Naive B cell (primary cell): Measurements from ENCODE around the gene CDC45. TPM values are rescaled to one million over a fixed set of nuclear protein-coding genes. Genes with fewer than 3 reads are reported as not detected.
"Not testable (repeated sequence)": the region's sequence is repeated elsewhere in the genome, so short reads cannot be mapped to it uniquely, and the experiment has no call there.

Experiments
- ATAC-seq, 2 donors: fragments of 150-1000 bp; cut with Tn5 transposase; 2 replicates each; pipeline ENCODE4 v1.10.0; 2021; ENCODE audit warnings: low read depth in 2 of 2, mild to moderate bottlenecking in 2 of 2, moderate library complexity in 2 of 2
- DNase-seq: peaks from one replicate; pipeline ENCODE4 v3.0.0; 2022
- H3K27ac Mint-ChIP-seq, 6 donors: one replicate each; pipeline ENCODE4 v1.8.0; 2020 to 2022; ENCODE audit warnings: mild to moderate bottlenecking in 6 of 6, mixed read lengths in 6 of 6, moderate library complexity in 5 of 6, inconsistent platforms in 2 of 6
- H3K27me3 Mint-ChIP-seq, 3 donors: one replicate each; pipeline ENCODE4 v1.8.0; 2021 to 2022; ENCODE audit warnings: mixed read lengths in 3 of 3, mild to moderate bottlenecking in 1 of 3
- H3K36me3 Mint-ChIP-seq, 2 donors: one replicate each; pipeline ENCODE4 v1.8.0; 2020 to 2022; ENCODE audit warnings: mixed read lengths in 2 of 2, inconsistent platforms in 1 of 2, mild to moderate bottlenecking in 1 of 2
- H3K4me1 Mint-ChIP-seq, 3 donors: one replicate each; pipeline ENCODE4 v1.8.0; 2020 to 2022; ENCODE audit warnings: mixed read lengths in 3 of 3, inconsistent platforms in 1 of 3, mild to moderate bottlenecking in 1 of 3, moderate library complexity in 1 of 3
- H3K4me3 Mint-ChIP-seq, 8 donors: one replicate each; pipeline ENCODE4 v1.8.0; 2020 to 2022; ENCODE audit warnings: mild to moderate bottlenecking in 8 of 8, mixed read lengths in 8 of 8, moderate library complexity in 8 of 8, inconsistent platforms in 2 of 8
- H3K9me3 Mint-ChIP-seq, 7 donors: one replicate each; pipeline ENCODE4 v1.8.0; 2020 to 2022; ENCODE audit warnings: mixed read lengths in 7 of 7, mild to moderate bottlenecking in 5 of 7, inconsistent platforms in 2 of 7, moderate library complexity in 1 of 7
- polyA plus RNA-seq, 6 donors: library from polyadenylated mRNA; unstranded; fragments of 300-500 nt; fragmentation: Illumina TruSeq; gene quantifications; one replicate each; pipeline ENCODE4 v1.2.3, GENCODE V29; 2021; ENCODE audit warnings: low read depth in 6 of 6

Gene CDC45
- polyA plus RNA-seq, result under 1 TPM in 2 of 6 donors, not detected in 4; 0.28 to 0.44 TPM

- peak; percentile 96 for DNase-seq
- Mint-ChIP-seq H3K36me3 (no peaks in the 10 kb centered on the region), H3K27ac (peak within 1 kb of the TSS; percentile 100)
Observed at GRCh38 chr22:19479355-19480172, at the start of gene CDC45. CDC45 (plus strand) TSS chr22:19479920; CDS start chr22:19479969, 49 bp downstream.

GRCh38 chr22:19429950-19430889 lies 49.5 kb upstream of the CDC45 start:
- peak overlapping the region; percentile 51 to 94 (median 92) for H3K27ac Mint-ChIP-seq

More at GRCh38 chr22:19479355-19480172, at the start of gene CDC45:
- peak; percentile 90 to 92 for ATAC-seq
- no peaks in the 10 kb centered on the region for H3K27me3 Mint-ChIP-seq
- H3K4me3 Mint-ChIP-seq, result peak within 1 kb of the TSS; percentile 89 to 98 (median 98)
- peaks cover 25 to 34% (median 30%) of the 10 kb centered on the region in 3 donors for H3K4me1 Mint-ChIP-seq
- no peaks in the 10 kb centered on the region for H3K9me3 Mint-ChIP-seq

GRCh38 chr22:19430890-19431541 lies 48.7 kb upstream of the CDC45 start:
- Mint-ChIP-seq H3K36me3 (no peaks in the 10 kb centered on the region), H3K27me3 (no peaks in the 10 kb centered on the region), H3K4me1 (peaks cover 36 to 75% (median 60%) of the 10 kb centered on the region in 3 donors), H3K27ac (peak overlapping the region; percentile 51 to 94 (median 92)), H3K4me3 (peak overlapping the region; percentile 84 to 100 (median 90)), H3K9me3 (no peaks in the 10 kb centered on the region)
- DNase-seq (peak; percentile 10), ATAC-seq (peak in 1 of 2 donors; percentile 0)

More at GRCh38 chr22:19429950-19430889, 49.5 kb upstream of the CDC45 start:
- DNase-seq (peak; percentile 22), ATAC-seq (no peak)
- no peaks in the 10 kb centered on the region for H3K27me3 Mint-ChIP-seq
- H3K9me3 Mint-ChIP-seq, result no peaks in the 10 kb centered on the region
- H3K36me3 Mint-ChIP-seq, result no peaks in the 10 kb centered on the region
- peaks cover 34 to 74% (median 57%) of the 10 kb centered on the region in 3 donors for H3K4me1 Mint-ChIP-seq
- H3K4me3 Mint-ChIP-seq, result peak overlapping the region; percentile 84 to 100 (median 90)

GRCh38 chr22:19431649-19432132 lies 48.0 kb upstream of the CDC45 start, which contains the start of gene HIRA:
HIRA (minus strand) TSS chr22:19431733; CDS start chr22:19431476, 257 bp downstream.
- no peaks in the 10 kb centered on the region for H3K9me3 Mint-ChIP-seq
- no peaks in the 10 kb centered on the region for H3K36me3 Mint-ChIP-seq
- peaks cover 32 to 72% (median 56%) of the 10 kb centered on the region in 3 donors for H3K4me1 Mint-ChIP-seq
- H3K27me3 Mint-ChIP-seq, result no peaks in the 10 kb centered on the region
- peak; percentile 86 for DNase-seq
- ATAC-seq, result peak; percentile 60 to 65
- H3K4me3 Mint-ChIP-seq, result peak within 1 kb of the TSS; percentile 89 to 100 (median 94)
- H3K27ac Mint-ChIP-seq, result peak within 1 kb of the TSS; percentile 92 to 98 (median 96)

GRCh38 chr22:19432133-19432851 lies 47.4 kb upstream of the CDC45 start, which contains the start of gene MRPL40:
MRPL40 (plus strand) TSS chr22:19432545; CDS start chr22:19432555, 10 bp downstream.
- DNase-seq (peak; percentile 87), ATAC-seq (peak; percentile 82 to 83)
- H3K36me3 Mint-ChIP-seq, result no peaks in the 10 kb centered on the region

GRCh38 chr22:19434401-19434800 lies 45.3 kb upstream of the CDC45 start:
- Mint-ChIP-seq H3K4me3 (peak overlapping the region; percentile 55 to 100 (median 72)), H3K4me1 (peaks cover 34 to 57% (median 50%) of the 10 kb centered on the region in 3 donors)

More at GRCh38 chr22:19432133-19432851, 47.4 kb upstream of the CDC45 start, which contains the start of gene MRPL40:
- Mint-ChIP-seq H3K4me3 (peak within 1 kb of the TSS; percentile 89 to 100 (median 94)), H3K27me3 (no peaks in the 10 kb centered on the region), H3K4me1 (peaks cover 29 to 70% (median 53%) of the 10 kb centered on the region in 3 donors), H3K9me3 (no peaks in the 10 kb centered on the region), H3K27ac (peak within 1 kb of the TSS; percentile 92 to 98 (median 96))

GRCh38 chr22:19434829-19435580 lies 44.7 kb upstream of the CDC45 start:
- ATAC-seq (no peak), DNase-seq (no peak)
- H3K4me3 Mint-ChIP-seq, result peak overlapping the region in 6 of 8 donors; percentile 65 to 100 (median 82)
- peaks cover 28 to 51% (median 44%) of the 10 kb centered on the region in 3 donors for H3K4me1 Mint-ChIP-seq
- no peaks in the 10 kb centered on the region for H3K9me3 Mint-ChIP-seq
- no peaks in the 10 kb centered on the region for H3K36me3 Mint-ChIP-seq
- H3K27ac Mint-ChIP-seq, result peak overlapping the region; percentile 9 to 96 (median 94)
- no peaks in the 10 kb centered on the region for H3K27me3 Mint-ChIP-seq

More at GRCh38 chr22:19434401-19434800, 45.3 kb upstream of the CDC45 start:
- Mint-ChIP-seq H3K27me3 (no peaks in the 10 kb centered on the region), H3K9me3 (no peaks in the 10 kb centered on the region), H3K27ac (peak overlapping the region; percentile 88 to 96 (median 94)), H3K36me3 (no peaks in the 10 kb centered on the region)
- DNase-seq (no peak), ATAC-seq (no peak)

GRCh38 chr22:19436444-19437161 lies 43.1 kb upstream of the CDC45 start:
- peak overlapping the region in 4 of 6 donors; percentile 30 to 92 (median 72) for H3K27ac Mint-ChIP-seq
- DNase-seq, ATAC-seq, H3K27me3 Mint-ChIP-seq, H3K9me3 Mint-ChIP-seq, H3K36me3 Mint-ChIP-seq: not testable (repeated sequence)
- H3K4me1 Mint-ChIP-seq, result peaks cover 26 to 42% (median 34%) of the 10 kb centered on the region in 3 donors
- peak overlapping the region in 3 of 8 donors; percentile 36 to 66 (median 42) for H3K4me3 Mint-ChIP-seq

GRCh38 chr22:19438298-19438697 lies 41.4 kb upstream of the CDC45 start:
- peaks cover 31 to 46% (median 34%) of the 10 kb centered on the region in 3 donors for H3K4me1 Mint-ChIP-seq
- no peak for DNase-seq
- H3K4me3 Mint-ChIP-seq, result peak overlapping the region in 1 of 8 donors; percentile 69
- no peak for ATAC-seq
- H3K27ac Mint-ChIP-seq, result peak overlapping the region in 3 of 6 donors; percentile 9 to 66 (median 65)
- no peaks in the 10 kb centered on the region for H3K9me3 Mint-ChIP-seq
- no peaks in the 10 kb centered on the region for H3K27me3 Mint-ChIP-seq
- no peaks in the 10 kb centered on the region for H3K36me3 Mint-ChIP-seq

GRCh38 chr22:19440411-19441195 lies 39.1 kb upstream of the CDC45 start:
- H3K9me3 Mint-ChIP-seq, result no peaks in the 10 kb centered on the region
- peak overlapping the region in 4 of 6 donors; percentile 29 to 78 (median 44) for H3K27ac Mint-ChIP-seq
- H3K4me3 Mint-ChIP-seq, result peak overlapping the region in 1 of 8 donors; percentile 59
- DNase-seq, result no peak
- peaks cover 32 to 47% (median 34%) of the 10 kb centered on the region in 3 donors for H3K4me1 Mint-ChIP-seq
- ATAC-seq, result no peak
- no peaks in the 10 kb centered on the region for H3K36me3 Mint-ChIP-seq
- H3K27me3 Mint-ChIP-seq, result no peaks in the 10 kb centered on the region
